SK-N-DZ (cell line): ENCODE data around the gene SEMA4F.

ENCODE experiments used
- DNase-seq: peaks from one replicate; pipeline ENCODE4 v3.0.0-alpha.2; 2015; ENCODE audit warnings: low spot score

SEMA4F gene

DNA sequence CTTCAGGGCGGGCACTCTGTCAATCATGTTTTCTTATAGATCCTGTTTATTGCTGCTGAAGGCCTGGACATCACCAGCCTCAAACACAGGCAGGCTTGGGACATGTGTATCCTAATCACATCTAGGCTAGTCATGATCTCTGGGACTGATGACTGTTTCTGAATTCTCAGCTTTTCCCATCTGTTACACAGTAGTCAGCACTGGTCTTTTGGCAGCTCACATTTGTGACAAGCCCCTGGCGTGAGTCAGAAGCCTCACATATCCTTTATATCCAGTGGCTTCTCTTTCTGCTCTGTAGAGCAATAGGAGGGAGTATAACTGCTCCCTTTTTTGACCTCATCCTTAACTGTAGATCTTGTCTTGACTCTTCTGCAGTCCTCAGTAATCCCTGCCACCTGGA lies 4.5 kb downstream of the SEMA4F start:
- no peak for DNase-seq

DNA sequence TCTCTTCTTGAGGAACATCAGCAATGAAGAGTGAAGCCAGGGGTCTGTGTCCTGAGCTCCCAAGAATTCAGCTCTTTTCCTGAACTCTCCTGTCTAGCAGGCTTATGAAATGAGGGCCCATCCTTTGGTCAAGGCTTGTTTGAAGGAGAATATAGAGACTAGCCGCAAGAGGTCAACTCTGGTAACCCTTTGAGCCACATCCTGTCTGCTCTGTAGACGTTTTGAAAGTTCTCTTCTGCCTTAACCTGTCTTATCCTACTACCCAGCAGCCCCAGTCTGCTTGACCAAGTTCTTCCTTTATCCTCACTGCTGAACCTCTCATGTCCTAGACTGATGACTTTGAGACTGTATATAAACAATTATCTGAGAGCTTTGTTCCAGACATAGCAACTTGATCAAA lies 5.4 kb downstream of the SEMA4F start:
- DNase-seq = no peak

- no peak for DNase-seq
These were observed 14.0 kb downstream of the SEMA4F start for GRCh38 chr2:74668087-74668486.

- no peak for DNase-seq
These were observed 16.2 kb downstream of the SEMA4F start for GRCh38 chr2:74670263-74670662.

DNA sequence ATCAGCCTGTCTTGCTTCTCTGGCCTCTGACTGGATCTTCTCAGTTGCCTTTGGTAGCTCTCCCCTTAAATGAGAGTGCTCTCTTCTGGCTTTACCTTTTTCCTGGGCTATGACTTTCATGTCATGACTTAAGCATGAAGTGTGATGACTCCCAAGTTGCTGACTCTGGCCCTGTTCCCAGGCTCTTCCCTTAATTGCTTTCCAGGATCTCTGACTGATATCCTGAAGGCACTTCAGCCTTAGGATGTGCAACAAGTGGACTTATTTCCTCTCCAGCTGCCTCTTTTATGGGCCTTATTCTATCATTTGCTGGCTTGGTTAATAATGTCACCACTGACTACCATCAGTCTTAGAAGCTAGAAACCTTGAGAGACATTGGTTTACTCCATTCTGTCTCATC lies 17.4 kb downstream of the SEMA4F start:
- DNase-seq = no peak

DNA sequence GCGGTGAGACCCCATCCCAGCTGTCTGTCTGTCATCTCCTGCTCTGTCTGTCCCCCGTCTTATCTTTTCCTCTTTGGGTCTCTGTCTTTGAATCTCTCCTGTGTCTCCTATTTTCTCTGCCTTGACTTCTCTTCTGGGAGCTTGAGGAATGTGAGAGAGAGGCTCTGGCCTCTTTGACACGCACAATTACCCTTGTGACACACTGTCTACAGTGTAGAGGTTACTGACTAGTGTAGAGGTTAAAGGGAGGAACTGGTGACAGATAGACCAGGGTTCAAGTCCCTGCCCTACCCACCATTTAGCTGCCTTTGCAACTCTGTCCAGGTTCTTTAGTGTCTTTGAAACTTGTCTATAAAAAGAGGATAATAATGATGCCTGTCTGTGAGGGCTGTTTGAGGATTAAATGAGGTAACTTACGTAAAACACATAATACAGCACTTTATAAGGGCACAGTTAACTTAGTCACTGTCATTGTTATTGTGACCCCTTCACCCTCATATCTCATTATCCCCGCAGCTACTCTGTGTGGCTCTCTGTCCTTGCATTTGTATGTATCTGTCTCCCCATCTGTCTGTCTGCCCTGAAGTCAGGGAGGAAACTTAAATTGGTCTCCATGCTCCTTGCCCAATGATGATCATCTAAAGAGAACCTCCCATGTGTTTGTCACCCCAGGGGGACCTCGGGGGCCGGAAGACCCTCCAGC lies 19.9 kb downstream of the SEMA4F start:
- no peak for DNase-seq

DNA sequence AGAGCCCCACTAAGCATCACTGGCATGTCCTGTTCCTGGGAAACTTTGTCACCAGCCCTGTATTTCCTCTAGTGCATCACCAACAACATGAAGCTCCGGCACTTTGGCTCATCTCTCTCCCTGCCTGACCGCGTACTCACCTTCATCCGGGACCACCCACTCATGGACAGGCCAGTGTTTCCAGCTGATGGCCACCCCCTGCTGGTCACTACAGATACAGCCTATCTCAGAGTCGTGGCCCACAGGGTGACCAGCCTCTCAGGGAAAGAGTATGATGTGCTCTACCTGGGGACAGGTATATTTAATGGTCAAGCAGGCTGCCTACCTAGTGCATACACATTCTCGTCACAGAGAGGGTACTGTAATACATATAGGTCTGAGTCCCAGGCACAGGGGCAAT lies 21.0 kb downstream of the SEMA4F start:
- DNase-seq = no peak

GRCh38 chr2:74676331-74676730 lies 22.3 kb downstream of the SEMA4F start:
- DNase-seq = no peak

- DNase-seq = no peak
These were observed 25.6 kb downstream of the SEMA4F start for GRCh38 chr2:74679615-74680014.

- no peak for DNase-seq
These were observed 28.5 kb downstream of the SEMA4F start for GRCh38 chr2:74682501-74682900.

GRCh38 chr2:74685408-74685807 lies 31.4 kb downstream of the SEMA4F start:
- DNase-seq = no peak

DNA sequence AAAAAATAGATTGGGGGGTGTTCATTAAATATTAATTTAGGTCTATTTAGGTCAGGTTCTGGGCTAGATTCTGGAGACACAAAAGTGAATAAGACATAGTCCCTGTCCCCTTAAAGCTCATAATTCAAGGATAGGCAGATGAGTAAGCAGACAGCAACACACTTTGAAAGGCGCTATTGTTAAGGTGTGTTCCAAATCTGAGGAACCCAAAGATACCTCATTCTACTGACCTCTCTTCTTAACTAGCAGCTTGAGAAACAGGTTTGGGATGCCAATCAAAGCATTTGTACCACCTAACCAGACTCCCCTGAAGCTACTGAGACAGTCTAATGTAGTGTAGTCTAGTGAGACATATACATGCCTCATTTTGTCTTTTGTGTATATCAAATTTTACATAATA lies 34.8 kb downstream of the SEMA4F start:
- DNase-seq = no peak

GRCh38 chr2:74689671-74690070 lies 35.6 kb downstream of the SEMA4F start:
- no peak for DNase-seq

GRCh38 chr2:74690571-74690970 lies 36.5 kb downstream of the SEMA4F start:
- DNase-seq = peak; percentile 66

GRCh38 chr2:74691929-74692328 lies 37.9 kb downstream of the SEMA4F start:
- DNase-seq = no peak

DNA sequence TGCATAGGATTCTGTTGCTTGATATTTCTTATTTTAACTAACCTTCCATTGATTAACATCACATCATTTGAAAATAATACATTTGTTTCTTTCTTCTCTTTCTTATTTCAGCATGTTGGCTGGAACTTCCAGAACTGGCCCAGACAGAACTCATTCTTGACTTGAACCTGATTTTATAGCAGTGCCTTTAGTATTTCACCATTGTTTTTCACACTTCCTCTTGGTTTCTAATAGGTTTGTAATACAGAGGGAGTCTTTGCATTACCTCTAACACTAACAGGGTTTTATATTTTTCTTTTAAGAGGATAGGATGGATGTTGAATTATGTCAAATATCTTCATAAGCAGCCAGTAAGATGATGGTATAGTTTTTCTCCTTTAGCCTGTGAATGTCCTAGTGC lies 39.2 kb downstream of the SEMA4F start:
- DNase-seq = no peak

DNA sequence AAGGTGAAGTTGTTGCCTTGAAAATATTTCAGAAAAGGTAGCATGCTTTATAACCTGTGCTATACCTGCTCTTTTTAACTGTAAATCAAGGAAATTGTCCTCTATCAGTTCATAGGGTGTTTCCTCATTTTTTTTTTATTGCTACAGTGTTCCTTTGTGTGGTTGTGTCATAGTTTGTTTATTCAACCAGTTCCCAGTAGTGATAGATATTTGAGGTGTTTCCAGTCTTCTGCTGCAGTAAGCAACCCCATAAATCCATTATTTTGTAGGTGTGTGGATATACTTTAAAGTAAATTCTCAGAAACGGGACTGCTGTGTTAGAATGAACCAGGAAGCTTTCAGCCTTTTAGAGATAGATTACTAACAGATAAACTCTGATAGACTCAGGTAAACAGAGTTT lies 39.6 kb downstream of the SEMA4F start:
- DNase-seq = no peak

DNA sequence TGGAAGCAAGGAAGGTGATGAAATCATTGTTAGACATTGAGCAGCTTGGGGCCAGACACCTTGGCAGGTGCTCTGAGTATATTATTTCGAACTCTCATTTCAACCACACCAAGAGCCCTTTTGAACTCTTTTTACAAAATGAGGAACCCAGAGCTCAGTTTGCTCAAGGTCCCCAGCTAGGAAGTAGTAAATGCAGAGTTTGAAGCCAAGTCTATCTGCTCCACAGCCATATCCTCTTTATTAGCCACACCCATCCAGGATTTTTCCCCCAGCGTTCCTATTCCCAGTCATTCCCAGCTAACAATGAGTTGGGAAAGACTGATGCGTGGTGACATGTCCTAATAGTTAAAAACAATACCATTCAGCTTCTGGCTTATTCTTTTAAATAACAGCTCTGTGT lies 40.2 kb downstream of the SEMA4F start:
- no peak for DNase-seq

- DNase-seq = no peak
These were observed 41.6 kb downstream of the SEMA4F start for GRCh38 chr2:74695663-74696062.

DNA sequence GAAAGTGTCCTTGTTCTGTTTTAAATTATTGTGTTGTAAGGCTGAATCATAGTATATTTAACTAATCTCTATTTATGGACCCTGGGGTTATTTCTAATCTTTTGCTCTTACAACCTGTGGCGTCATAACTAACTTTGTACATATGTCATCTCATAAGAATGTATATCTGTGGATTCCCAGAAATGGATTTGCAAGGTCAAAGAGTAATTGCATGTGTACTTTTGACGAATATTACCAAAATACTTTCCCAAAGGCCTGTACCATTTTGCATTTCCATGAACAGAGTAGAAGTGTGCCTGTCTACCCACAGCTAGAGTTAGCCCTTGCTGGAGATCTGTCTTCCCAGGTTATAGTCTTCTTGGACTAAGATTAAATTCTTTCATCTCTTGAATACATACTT lies 42.8 kb downstream of the SEMA4F start:
- DNase-seq = no peak

- DNase-seq = no peak
These were observed 46.8 kb downstream of the SEMA4F start for GRCh38 chr2:74700643-74701372.

DNA sequence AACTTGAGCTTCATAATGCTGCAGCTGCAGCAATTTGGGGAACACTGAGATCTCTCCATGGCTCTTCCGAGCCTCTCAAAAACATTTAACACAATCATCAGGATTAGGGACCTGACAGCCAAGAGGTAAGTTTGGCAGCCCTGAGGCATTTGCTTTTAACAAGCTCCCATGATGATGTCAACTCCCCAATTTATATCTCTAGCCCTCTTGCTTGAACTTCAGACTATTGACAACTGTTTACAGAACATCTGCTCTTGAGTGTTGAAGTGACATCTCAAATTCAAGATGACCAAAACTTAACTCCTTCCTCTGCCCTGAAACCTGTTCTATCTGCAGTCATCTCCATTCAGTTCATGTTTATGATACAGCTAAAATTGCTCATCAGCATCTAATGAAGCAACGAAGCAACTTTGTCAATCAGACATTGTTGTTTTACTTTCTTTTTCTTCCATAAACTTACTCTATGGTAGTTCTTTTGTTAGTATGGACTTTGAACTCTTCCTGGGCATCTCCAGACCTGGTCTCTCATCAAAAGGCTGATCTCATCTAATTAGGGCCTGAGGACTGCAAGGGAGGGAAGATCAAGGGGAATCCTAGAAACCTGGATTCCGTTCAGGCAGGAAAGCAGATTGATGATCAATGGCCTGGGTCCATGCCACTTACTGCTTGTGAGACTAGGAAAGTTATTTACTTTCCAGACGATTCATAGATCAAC lies 48.1 kb downstream of the SEMA4F start:
- no peak for DNase-seq

DNA sequence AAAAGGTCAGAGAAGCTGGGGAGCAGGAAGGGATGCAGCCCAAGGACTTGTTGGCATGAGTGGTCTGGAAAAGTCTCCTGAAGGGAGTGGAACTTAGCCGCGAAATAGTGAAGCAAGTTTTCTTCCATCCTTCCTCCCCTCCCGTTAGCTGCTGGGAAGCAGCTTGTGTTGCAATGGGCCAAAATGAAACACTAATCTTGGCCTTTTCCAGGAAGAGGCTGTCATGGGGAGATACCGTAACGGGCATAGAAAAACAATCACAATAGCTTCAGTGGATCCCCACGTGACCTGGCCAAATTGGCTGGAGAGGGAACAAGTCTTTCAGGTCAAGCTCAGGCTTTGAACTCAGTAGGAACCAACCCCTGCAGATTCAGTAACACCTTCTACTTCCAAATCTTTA lies 49.3 kb downstream of the SEMA4F start:
- DNase-seq = no peak
